GM12891 (cell line): ENCODE results near the gene NDST1.

Experiments
- PAX5 ChIP-seq: IDR thresholded peaks from 2 replicates; pipeline ENCODE4 v1.6.1; 2011; ENCODE audit warnings: low read length, moderate library complexity, mild to moderate bottlenecking; ENCODE audit not compliant: insufficient read depth, severe bottlenecking
- POLR2A ChIP-seq: IDR thresholded peaks from 2 replicates; pipeline ENCODE4 v1.6.1; 2011; ENCODE audit warnings: low read depth, low read length, control low read depth
- POLR2AphosphoS5 ChIP-seq: IDR thresholded peaks from 2 replicates; pipeline ENCODE4 v1.6.1; 2011; ENCODE audit warnings: low read depth, low read length, control low read depth
- POU2F2 ChIP-seq: IDR thresholded peaks from 2 replicates; pipeline ENCODE4 v1.6.1; 2011; ENCODE audit warnings: low read depth, mild to moderate bottlenecking, control low read depth, low read length, moderate library complexity
- SPI1 ChIP-seq: IDR thresholded peaks from 2 replicates; pipeline ENCODE4 v1.6.1; 2011; ENCODE audit warnings: low read depth, low read length, control low read depth
- TAF1 ChIP-seq: IDR thresholded peaks from 2 replicates; pipeline ENCODE4 v1.6.1; 2011; ENCODE audit warnings: low read depth, low read length, control low read depth

GRCh38 chr5:150565868-150566267 lies 57.9 kb downstream of the NDST1 start:
- TF ChIP-seq POLR2AphosphoS5 (no peak), POLR2A (no peak), SPI1 (no peak), TAF1 (no peak), PAX5 (no peak), POU2F2 (no peak)
